Activated T-helper 2 cell treated with anti-CD3 and anti-CD28 coated beads, Interferon-gamma antibody, Interleukin-2, Interleukin-4, amounts not matched to agents 10 μg/mL and 5 μg/mL and 100 μg/mL, durations not matched to agents 14 hours and 24 hours and 36 hours (primary cell): ENCODE results near the gene TRPC4. TPM values are rescaled to one million over a fixed set of nuclear protein-coding genes. Genes with fewer than 3 reads are reported as not detected.
"Not testable (repeated sequence)": the region's sequence is repeated elsewhere in the genome, so short reads cannot be mapped to it uniquely, and the experiment has no call there.

Experiments
- DNase-seq: peaks from one replicate; pipeline ENCODE4 v3.0.0; 2021; ENCODE audit warnings: low spot score
- H3K27ac Mint-ChIP-seq: one replicate; pipeline ENCODE4 v1.8.0; 2021; ENCODE audit warnings: mixed read lengths
- H3K27me3 Mint-ChIP-seq: one replicate; pipeline ENCODE4 v1.8.0; 2021; ENCODE audit warnings: low read depth, mixed read lengths
- H3K36me3 Mint-ChIP-seq: one replicate; pipeline ENCODE4 v1.8.0; 2021; ENCODE audit warnings: low read depth, mixed read lengths
- H3K4me1 Mint-ChIP-seq: one replicate; pipeline ENCODE4 v1.8.0; 2021; ENCODE audit warnings: low read depth, mixed read lengths
- H3K4me3 Mint-ChIP-seq: one replicate; pipeline ENCODE4 v1.8.0; 2021; ENCODE audit warnings: low read depth, mild to moderate bottlenecking, moderate library complexity, mixed read lengths
- H3K9me3 Mint-ChIP-seq: one replicate; pipeline ENCODE4 v1.8.0; 2021; ENCODE audit warnings: mixed read lengths
- intact Hi-C: fragments of 100-400 bp; cut with micrococcal nuclease; formaldehyde crosslinking; loops from one replicate; pipeline ENCODE4 v1.15.1; 2023
- total RNA-seq: library from RNA; stranded (reverse); gene quantifications from 2 replicates; pipeline ENCODE4 v1.2.3, GENCODE V29; 2022

Gene TRPC4
- total RNA-seq, 1 donor from 2014 or later = not detected

DNA sequence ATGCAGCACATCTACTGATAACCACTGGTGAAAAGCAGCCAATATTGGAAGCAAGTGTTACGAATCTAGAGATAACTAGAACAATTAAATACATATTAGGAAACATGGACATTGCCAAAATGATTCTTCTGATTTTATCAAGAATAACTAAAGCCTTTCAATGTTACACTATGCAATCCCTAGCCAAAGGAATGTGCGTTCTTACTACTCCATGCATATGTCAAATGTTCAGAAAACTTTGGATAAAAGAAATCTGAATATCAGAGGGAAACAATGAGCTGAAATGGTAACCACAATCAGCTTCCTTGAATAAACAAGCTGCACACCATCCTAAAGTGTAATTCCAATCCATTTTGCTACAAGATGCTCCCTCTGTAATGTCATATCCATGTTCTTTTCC lies 270.1 kb downstream of the TRPC4 start:
- Mint-ChIP-seq H3K36me3 (no peaks in the 10 kb centered on the region), H3K27me3 (no peaks in the 10 kb centered on the region), H3K4me3 (no peak overlapping the region), H3K27ac (no peak overlapping the region), H3K4me1 (no peaks in the 10 kb centered on the region), H3K9me3 (no peaks in the 10 kb centered on the region)
- DNase-seq = no peak
- intact Hi-C loops = no loop called here

DNA sequence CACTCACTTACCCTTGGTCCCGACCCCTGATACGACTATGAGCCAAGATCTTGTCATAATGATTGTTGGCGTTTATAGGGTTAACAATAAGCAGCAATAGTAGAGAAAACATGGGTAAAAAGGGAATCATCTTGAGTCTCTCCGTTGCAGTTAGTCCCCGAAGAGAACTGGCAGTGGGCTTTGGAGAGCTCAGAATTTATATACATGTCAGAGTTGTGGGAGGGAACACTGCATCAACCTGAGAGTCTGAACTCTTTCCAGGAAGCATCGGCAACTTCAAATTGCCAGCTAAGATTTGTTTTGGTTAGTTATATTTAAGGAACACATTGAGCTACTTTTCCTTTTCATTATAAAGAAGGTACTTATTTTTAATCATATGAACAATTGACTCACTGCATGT lies 271.0 kb downstream of the TRPC4 start, which contains the start of gene POSTN:
Gene POSTN (minus strand): TSS at position 172 of the 400 bp plus-strand sequence. CDS start 42 bp downstream, at position 130.
- no peak within 1 kb of the TSS for H3K4me3 Mint-ChIP-seq
- intact Hi-C loops = no loop called here
- no peak within 1 kb of the TSS for H3K27ac Mint-ChIP-seq
- H3K4me1 Mint-ChIP-seq = no peaks in the 10 kb centered on the region
- H3K9me3 Mint-ChIP-seq = no peaks in the 10 kb centered on the region
- DNase-seq = no peak
- no peaks in the 10 kb centered on the region for H3K27me3 Mint-ChIP-seq
- H3K36me3 Mint-ChIP-seq = no peaks in the 10 kb centered on the region

DNA sequence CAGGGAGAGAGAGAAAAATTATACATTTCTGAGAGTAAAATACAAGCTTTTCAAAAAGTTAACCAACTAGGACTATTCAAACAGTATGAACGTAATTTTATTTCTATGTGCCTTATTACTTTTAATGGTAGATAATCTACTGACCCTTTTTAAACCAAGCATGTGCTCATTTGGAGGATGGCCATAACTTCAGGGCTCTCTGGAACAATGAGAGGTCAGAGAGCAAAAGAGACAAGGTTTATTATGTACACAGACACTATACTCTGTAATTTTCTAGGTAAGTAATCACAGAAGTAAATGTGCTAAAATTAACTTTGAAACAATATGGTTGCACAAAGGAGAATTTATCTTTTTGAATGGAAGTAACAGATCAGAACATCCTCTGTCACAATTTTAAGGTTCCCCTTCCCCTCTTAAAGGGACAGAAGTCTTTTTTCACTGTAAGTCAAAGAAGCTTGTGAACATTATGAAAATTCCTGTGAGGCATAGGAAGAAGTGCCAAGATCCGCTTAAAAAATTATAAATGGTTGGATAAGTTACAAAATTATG lies 272.0 kb downstream of the TRPC4 start:
- intact Hi-C loops = no loop called here
- Mint-ChIP-seq H3K27ac (no peak overlapping the region), H3K4me1 (no peaks in the 10 kb centered on the region), H3K9me3 (no peaks in the 10 kb centered on the region), H3K27me3 (no peaks in the 10 kb centered on the region), H3K36me3 (no peaks in the 10 kb centered on the region), H3K4me3 (no peak overlapping the region)
- no peak for DNase-seq

DNA sequence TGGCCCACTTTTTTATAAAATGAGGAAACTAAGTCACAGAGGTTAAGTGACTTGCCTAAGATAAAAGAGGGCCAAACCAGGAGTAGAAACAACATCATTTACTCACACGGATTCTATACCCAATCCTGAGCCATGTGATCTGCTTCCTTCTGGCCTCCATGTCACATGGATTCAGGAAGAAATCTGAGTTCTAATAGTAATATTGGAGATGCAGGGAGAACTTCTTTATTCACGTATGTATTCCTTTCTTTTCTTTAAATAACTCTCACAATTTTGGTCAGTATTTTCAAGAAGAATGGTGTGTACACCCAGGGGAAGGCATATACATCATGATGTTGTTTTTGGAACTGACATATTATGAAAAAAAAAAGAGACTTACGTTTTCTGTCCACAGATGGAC lies 272.8 kb downstream of the TRPC4 start:
- no peaks in the 10 kb centered on the region for H3K9me3 Mint-ChIP-seq
- DNase-seq = no peak
- no peaks in the 10 kb centered on the region for H3K36me3 Mint-ChIP-seq
- H3K4me3 Mint-ChIP-seq = no peak overlapping the region
- H3K27ac Mint-ChIP-seq = no peak overlapping the region
- no peaks in the 10 kb centered on the region for H3K27me3 Mint-ChIP-seq
- H3K4me1 Mint-ChIP-seq = no peaks in the 10 kb centered on the region
- intact Hi-C loops = no loop called here

DNA sequence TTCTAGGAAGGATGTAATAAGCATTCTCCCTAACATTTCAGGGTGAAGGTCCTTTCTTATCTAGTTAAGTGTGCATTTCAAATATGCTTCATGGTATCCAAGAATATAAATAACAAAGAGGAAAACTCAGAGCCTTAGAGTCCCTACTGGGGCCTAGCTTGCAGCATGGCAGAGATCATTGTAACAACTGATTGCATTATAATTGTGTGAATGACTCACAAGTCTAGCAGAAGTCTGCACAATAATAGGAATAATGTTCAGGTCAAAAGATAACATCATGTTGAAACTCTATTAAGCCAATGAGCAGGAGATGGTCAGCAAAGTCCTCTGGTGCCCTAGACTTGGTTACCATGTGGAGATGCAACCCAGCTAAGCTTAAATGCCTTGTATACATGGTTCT lies 274.4 kb downstream of the TRPC4 start:
- intact Hi-C loops = no loop called here
- DNase-seq = no peak
- H3K27ac Mint-ChIP-seq = no peak overlapping the region
- H3K4me3 Mint-ChIP-seq = no peak overlapping the region
- no peaks in the 10 kb centered on the region for H3K27me3 Mint-ChIP-seq
- H3K36me3 Mint-ChIP-seq = no peaks in the 10 kb centered on the region
- H3K4me1 Mint-ChIP-seq = no peaks in the 10 kb centered on the region
- no peaks in the 10 kb centered on the region for H3K9me3 Mint-ChIP-seq

DNA sequence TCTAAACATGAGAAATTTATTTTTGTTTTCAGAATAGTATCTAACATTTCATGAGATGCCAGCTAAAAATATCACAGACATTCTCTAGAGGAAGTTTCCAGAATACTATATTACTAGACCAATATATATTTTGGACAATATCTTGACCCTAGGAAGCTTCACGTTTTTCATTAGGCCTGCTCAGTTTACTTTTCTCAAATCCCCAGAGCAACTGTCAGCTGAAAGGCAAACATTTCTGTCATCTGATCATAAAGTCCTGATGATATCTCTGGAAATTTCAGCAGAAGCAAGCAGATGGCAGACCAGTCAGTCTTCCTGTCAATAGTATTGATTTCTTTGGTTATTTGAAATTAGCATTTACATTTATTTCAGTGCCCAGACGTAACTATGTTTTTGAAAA lies 275.0 kb downstream of the TRPC4 start:
- Mint-ChIP-seq H3K9me3 (no peaks in the 10 kb centered on the region), H3K4me3 (no peak overlapping the region), H3K27me3 (no peaks in the 10 kb centered on the region), H3K36me3 (no peaks in the 10 kb centered on the region), H3K4me1 (no peaks in the 10 kb centered on the region), H3K27ac (no peak overlapping the region)
- no peak for DNase-seq
- intact Hi-C loops = no loop called here

DNA sequence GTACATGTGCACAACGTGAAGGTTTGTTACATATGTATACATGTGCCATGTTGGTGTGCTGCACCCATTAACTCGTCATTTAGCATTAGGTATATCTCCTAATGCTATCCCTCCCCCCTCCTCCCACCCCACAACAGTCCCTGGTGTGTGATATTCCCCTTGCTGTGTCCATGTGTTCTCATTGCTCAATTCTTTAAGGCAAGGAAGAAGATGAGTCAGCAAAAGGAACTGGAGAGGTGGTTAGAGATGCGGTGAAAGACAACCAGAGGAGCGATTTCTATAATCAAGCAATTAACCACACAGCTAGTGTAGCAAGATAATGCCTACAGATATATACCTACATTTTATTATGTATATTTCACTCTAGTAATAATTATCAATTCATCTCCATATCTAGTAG lies 280.2 kb downstream of the TRPC4 start:
- H3K27ac Mint-ChIP-seq, H3K36me3 Mint-ChIP-seq, intact Hi-C loops, H3K27me3 Mint-ChIP-seq, H3K4me3 Mint-ChIP-seq, DNase-seq, H3K9me3 Mint-ChIP-seq, H3K4me1 Mint-ChIP-seq: not testable (repeated sequence)

DNA sequence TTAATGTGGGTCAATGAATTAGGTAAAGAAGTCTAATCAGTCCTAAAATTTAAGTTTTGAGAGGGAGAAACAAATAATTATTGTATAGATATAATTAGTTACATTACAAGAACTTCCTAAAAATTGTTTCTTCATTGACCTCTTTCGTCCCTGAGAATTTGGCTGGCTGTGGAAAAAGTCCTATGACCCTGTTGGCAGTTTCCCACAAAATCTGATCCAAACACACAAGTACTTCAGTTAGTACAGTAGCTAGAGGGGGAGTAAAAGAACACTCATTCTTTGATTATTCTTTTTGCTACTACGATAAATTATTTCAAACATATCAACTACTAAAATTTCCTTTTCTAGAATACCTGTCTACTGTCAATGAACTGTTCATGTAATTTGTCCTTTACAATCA lies 282.3 kb downstream of the TRPC4 start:
- Mint-ChIP-seq H3K9me3 (peaks cover 3% of the 10 kb centered on the region), H3K4me1 (no peaks in the 10 kb centered on the region), H3K36me3 (no peaks in the 10 kb centered on the region), H3K27ac (no peak overlapping the region), H3K4me3 (no peak overlapping the region), H3K27me3 (no peaks in the 10 kb centered on the region)
- DNase-seq = no peak
- intact Hi-C loops = no loop called here
